OCI-LY3 (cell line): ENCODE results near the gene TRAF5.

Source experiments
- H2AFZ ChIP-seq: fragments of 200-600, 300-600 bp; shearing (Covaris generic); 2 replicates; pipeline ENCODE4 v1.6.0; 2014; ENCODE audit warnings: antibody characterized with exemption, low read depth, low read length
- H3K27ac ChIP-seq: fragments of 200-600, 300-600 bp; sonication (generic); 2 replicates; pipeline ENCODE4 v1.5.1; 2014; ENCODE audit warnings: mild to moderate bottlenecking, low read length, moderate library complexity, mixed read lengths
- H3K27me3 ChIP-seq: fragments of 200-600, 300-600 bp; sonication (generic); 2 replicates; pipeline ENCODE4 v1.6.1; 2014; ENCODE audit warnings: low read depth, low read length, mixed read lengths
- H3K36me3 ChIP-seq: fragments of 200-600, 300-600 bp; sonication (generic); replicated peaks from 2 replicates; pipeline ENCODE3; 2014; ENCODE audit warnings: low read depth, low read length, mixed read lengths
- H3K4me1 ChIP-seq: fragments of 300-600, 200-600 bp; sonication (generic); 2 replicates; pipeline ENCODE4 v1.6.1; 2014; ENCODE audit warnings: low read length, mixed read lengths
- H3K4me2 ChIP-seq: fragments of 200-600, 300-600 bp; sonication (generic); 2 replicates; pipeline ENCODE4 v1.6.1; 2014; ENCODE audit warnings: low read length, mixed read lengths
- H3K4me3 ChIP-seq: fragments of 300-600, 200-600 bp; sonication (generic); 2 replicates; pipeline ENCODE4 v1.5.1; 2014; ENCODE audit warnings: antibody characterized with exemption, mild to moderate bottlenecking, low read length, moderate library complexity
- H3K79me2 ChIP-seq: fragments of 300-600, 200-600 bp; shearing (Covaris generic); 2 replicates; pipeline ENCODE4 v1.6.1; 2014; ENCODE audit warnings: mild to moderate bottlenecking, low read length, mixed read lengths
- H3K9ac ChIP-seq: fragments of 300-600, 200-600 bp; shearing (Covaris generic); 2 replicates; pipeline ENCODE4 v1.6.0; 2014; ENCODE audit warnings: mild to moderate bottlenecking, low read length, moderate library complexity
- H3K9me3 ChIP-seq: fragments of 200-600, 300-600 bp; shearing (Covaris generic); 2 replicates; pipeline ENCODE4 v1.6.1; 2014; ENCODE audit warnings: low read length, mixed read lengths; ENCODE audit not compliant: insufficient read depth
- H4K20me1 ChIP-seq: fragments of 200-600, 300-600 bp; sonication (generic); 2 replicates; pipeline ENCODE4 v1.6.1; 2016; ENCODE audit warnings: low read length, mixed read lengths; ENCODE audit not compliant: insufficient read depth
- EZH2phosphoT487 ChIP-seq: fragments of 200-600 bp; shearing (Covaris generic); IDR thresholded peaks from 2 replicates; pipeline ENCODE4 v1.6.1; 2018; ENCODE audit warnings: antibody characterized with exemption, mixed run types, low read depth
- TF ChIP-seq, protein P1 (sequence below): fragments of 200-600, 300-600 bp; sonication (generic); IDR thresholded peaks from 2 replicates; pipeline ENCODE4 v1.5.1; 2014; ENCODE audit warnings: antibody characterized with exemption, low read length, low read depth

The TRAF5 gene

GRCh38 chr1:211375146-211375818 lies 48.6 kb downstream of the TRAF5 start:
- H3K36me3 ChIP-seq = peaks cover 45% of the 10 kb centered on the region
- H3K4me2 ChIP-seq = no peak overlapping the region
- no peaks in the 10 kb centered on the region for H3K9me3 ChIP-seq
- no peak overlapping the region for H3K9ac ChIP-seq
- H4K20me1 ChIP-seq = no peaks in the 10 kb centered on the region
- H3K27ac ChIP-seq = no peak overlapping the region
- no peak overlapping the region for H2AFZ ChIP-seq
- H3K4me1 ChIP-seq = no peaks in the 10 kb centered on the region
- no peak overlapping the region for H3K4me3 ChIP-seq
- no peaks in the 10 kb centered on the region for H3K27me3 ChIP-seq
- no peaks in the 10 kb centered on the region for H3K79me2 ChIP-seq
- no peak for TF ChIP-seq EZH2phosphoT487
- TF ChIP-seq, protein P1, sequence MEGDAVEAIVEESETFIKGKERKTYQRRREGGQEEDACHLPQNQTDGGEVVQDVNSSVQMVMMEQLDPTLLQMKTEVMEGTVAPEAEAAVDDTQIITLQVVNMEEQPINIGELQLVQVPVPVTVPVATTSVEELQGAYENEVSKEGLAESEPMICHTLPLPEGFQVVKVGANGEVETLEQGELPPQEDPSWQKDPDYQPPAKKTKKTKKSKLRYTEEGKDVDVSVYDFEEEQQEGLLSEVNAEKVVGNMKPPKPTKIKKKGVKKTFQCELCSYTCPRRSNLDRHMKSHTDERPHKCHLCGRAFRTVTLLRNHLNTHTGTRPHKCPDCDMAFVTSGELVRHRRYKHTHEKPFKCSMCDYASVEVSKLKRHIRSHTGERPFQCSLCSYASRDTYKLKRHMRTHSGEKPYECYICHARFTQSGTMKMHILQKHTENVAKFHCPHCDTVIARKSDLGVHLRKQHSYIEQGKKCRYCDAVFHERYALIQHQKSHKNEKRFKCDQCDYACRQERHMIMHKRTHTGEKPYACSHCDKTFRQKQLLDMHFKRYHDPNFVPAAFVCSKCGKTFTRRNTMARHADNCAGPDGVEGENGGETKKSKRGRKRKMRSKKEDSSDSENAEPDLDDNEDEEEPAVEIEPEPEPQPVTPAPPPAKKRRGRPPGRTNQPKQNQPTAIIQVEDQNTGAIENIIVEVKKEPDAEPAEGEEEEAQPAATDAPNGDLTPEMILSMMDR = no peak

DNA sequence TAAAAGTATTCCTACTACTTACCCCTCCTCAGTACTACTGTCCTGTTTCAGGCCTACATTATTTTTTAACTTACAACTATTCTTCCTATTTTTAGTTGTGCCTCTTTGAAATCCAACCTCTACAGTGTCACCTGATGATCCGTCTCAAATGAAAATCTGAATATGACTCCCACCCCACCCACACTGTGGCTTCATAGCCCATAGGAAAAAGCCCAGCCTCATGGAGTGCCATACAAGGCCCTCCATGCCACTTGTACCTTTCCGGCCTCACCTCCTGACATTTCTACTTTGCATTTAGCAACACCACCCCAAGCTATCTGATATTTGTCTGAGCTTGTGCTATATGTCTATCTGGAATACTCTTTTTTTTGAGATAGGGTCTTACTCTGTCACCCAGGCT lies 49.3 kb downstream of the TRAF5 start:
- no peaks in the 10 kb centered on the region for H4K20me1 ChIP-seq
- H3K9ac ChIP-seq = no peak overlapping the region
- H3K4me1 ChIP-seq = no peaks in the 10 kb centered on the region
- H3K36me3 ChIP-seq = peaks cover 45% of the 10 kb centered on the region
- no peaks in the 10 kb centered on the region for H3K79me2 ChIP-seq
- H3K4me3 ChIP-seq = no peak overlapping the region
- H3K9me3 ChIP-seq = no peaks in the 10 kb centered on the region
- no peaks in the 10 kb centered on the region for H3K27me3 ChIP-seq
- no peak overlapping the region for H3K27ac ChIP-seq
- TF ChIP-seq, protein P1 = no peak
- TF ChIP-seq EZH2phosphoT487 = no peak
- no peak overlapping the region for H3K4me2 ChIP-seq
- no peak overlapping the region for H2AFZ ChIP-seq

GRCh38 chr1:211376807-211377470 lies 50.3 kb downstream of the TRAF5 start:
- no peaks in the 10 kb centered on the region for H3K79me2 ChIP-seq
- no peak overlapping the region for H3K4me3 ChIP-seq

More at GRCh38 chr1:211376807-211377470, 50.3 kb downstream of the TRAF5 start:
- Histone ChIP-seq H3K27me3 (no peaks in the 10 kb centered on the region), H4K20me1 (no peaks in the 10 kb centered on the region), H3K4me2 (no peak overlapping the region), H3K36me3 (peaks cover 41% of the 10 kb centered on the region), H3K9ac (no peak overlapping the region), H2AFZ (no peak overlapping the region), H3K27ac (no peak overlapping the region), H3K9me3 (no peaks in the 10 kb centered on the region), H3K4me1 (peaks cover 4% of the 10 kb centered on the region)
- TF ChIP-seq EZH2phosphoT487 = no peak
- TF ChIP-seq, protein P1 = no peak
